Naive thymus-derived CD8-positive, alpha-beta T cell (primary cell): ENCODE results near the gene KIF7. TPM values are rescaled to one million over a fixed set of nuclear protein-coding genes. Genes with fewer than 3 reads are reported as not detected.

Experiments
- ATAC-seq, 2 donors: fragments of 150-1000 bp; cut with Tn5 transposase in 1 of 2; sonication (Bioruptor Pico), chemical (Tn5 transposase) in 1 of 2; 1 replicate in 1 of 2; 2 replicates in 1 of 2; pipeline ENCODE4 v1.10.0; 2021; ENCODE audit warnings: mild to moderate bottlenecking in 2 of 2, moderate library complexity in 2 of 2
- POLR2A ChIA-PET: fragments of 350-600 bp; sonication (Branson Sonifier 250); formaldehyde crosslinking; loops from one replicate; lab custom pipeline; 2021; ENCODE audit warnings: antibody characterized with exemption; lab: Charles Lee
- DNase-seq, 10 donors: peaks; one replicate each; pipeline versions ENCODE4 v3.0.0 to v3.0.0-alpha.2; 2020 to 2022
- H3K27ac Mint-ChIP-seq, 10 donors: one replicate each; pipeline ENCODE4 v1.8.0; 2020 to 2022; ENCODE audit warnings: mild to moderate bottlenecking in 10 of 10, mixed read lengths in 10 of 10, moderate library complexity in 4 of 10, inconsistent platforms in 1 of 10
- H3K27me3 Mint-ChIP-seq, 5 donors: one replicate each; pipeline ENCODE4 v1.8.0; 2021 to 2022; ENCODE audit warnings: mixed read lengths in 5 of 5
- H3K36me3 Mint-ChIP-seq, 3 donors: one replicate each; pipeline ENCODE4 v1.8.0; 2020 to 2022; ENCODE audit warnings: mixed read lengths in 3 of 3, mild to moderate bottlenecking in 2 of 3, inconsistent platforms in 1 of 3
- H3K4me1 Mint-ChIP-seq, 4 donors: one replicate each; pipeline ENCODE4 v1.8.0; 2021 to 2022; ENCODE audit warnings: mixed read lengths in 4 of 4
- H3K4me3 Mint-ChIP-seq, 10 donors: one replicate each; pipeline ENCODE4 v1.8.0; 2020 to 2022; ENCODE audit warnings: mild to moderate bottlenecking in 10 of 10, mixed read lengths in 10 of 10, moderate library complexity in 6 of 10, inconsistent platforms in 1 of 10
- H3K9me3 Mint-ChIP-seq, 9 donors: one replicate each; pipeline ENCODE4 v1.8.0; 2020 to 2022; ENCODE audit warnings: mixed read lengths in 9 of 9, mild to moderate bottlenecking in 3 of 9, inconsistent platforms in 1 of 9, moderate library complexity in 1 of 9
- polyA plus RNA-seq, 3 donors: library from polyadenylated mRNA; unstranded; fragments of 300-500 nt; fragmentation: Illumina TruSeq; gene quantifications; one replicate each; pipeline ENCODE4 v1.2.3, GENCODE V29; 2021
- total RNA-seq, 8 experiments: library from RNA in 2 of 8; stranded (reverse) in 2 of 8; gene quantifications; one replicate each; pipeline ENCODE4 v1.2.3 and lab custom pipeline; 2021 to 2026

Gene KIF7
- total and polyA plus RNA-seq, 5 experiments from 2014 or later, result 0.10 to 0.17 TPM; not detected in 3

DNA sequence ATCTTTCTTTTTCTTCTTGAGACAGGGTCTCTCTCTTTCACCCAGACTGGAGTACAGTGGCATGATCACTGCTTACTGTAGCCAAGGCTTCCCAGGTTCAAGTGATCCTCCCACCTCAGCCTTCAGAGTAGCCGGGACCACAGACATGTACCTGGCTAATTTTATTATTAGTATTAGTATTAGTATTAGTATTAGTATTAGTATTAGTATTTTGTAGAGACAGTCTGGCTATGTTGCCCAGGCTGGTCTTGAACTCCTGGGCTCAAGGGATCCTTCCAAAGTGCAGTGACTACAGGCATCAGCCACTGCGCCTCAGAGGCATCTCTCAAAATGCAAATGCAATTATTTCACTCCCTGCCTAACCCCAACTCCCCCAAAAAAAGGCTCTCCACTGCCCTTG is 1.7 kb downstream of the KIF7 start:
- peak overlapping the region in 2 of 10 donors; percentile 45 to 50 for H3K4me3 Mint-ChIP-seq
- H3K36me3 Mint-ChIP-seq, result no peaks in the 10 kb centered on the region
- ATAC-seq (no peak), DNase-seq (no peak)
- H3K4me1 Mint-ChIP-seq, result peaks cover 7 to 17% (median 15%) of the 10 kb centered on the region in 4 donors
- H3K27ac Mint-ChIP-seq, result no peak overlapping the region
- POLR2A ChIA-PET, result no interaction called here
- peaks cover 16 to 47% (median 28%) of the 10 kb centered on the region in 5 donors for H3K27me3 Mint-ChIP-seq
- H3K9me3 Mint-ChIP-seq, result no peaks in the 10 kb centered on the region

DNA sequence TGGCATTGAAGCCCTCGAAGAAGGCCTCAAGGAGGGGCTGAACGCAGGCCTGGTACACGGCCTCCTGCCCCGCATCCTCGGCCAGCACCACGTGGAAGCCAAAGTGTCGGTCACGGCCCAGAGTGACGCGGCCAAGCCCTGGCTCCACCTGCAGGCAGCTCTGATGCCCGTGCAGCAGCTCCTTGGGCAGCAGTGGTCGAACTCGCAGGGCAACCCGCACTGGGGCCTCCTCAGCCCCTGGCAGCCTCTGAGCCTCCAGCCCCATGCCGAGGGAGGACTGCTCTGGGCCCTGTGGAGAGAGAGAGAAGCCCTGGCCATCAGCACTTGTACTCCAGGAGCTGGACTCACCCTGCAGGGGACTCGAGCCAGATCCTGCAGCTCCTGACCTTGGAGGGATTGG is 2.6 kb downstream of the KIF7 start:
- no peaks in the 10 kb centered on the region for H3K36me3 Mint-ChIP-seq
- H3K9me3 Mint-ChIP-seq, result no peaks in the 10 kb centered on the region
- H3K4me1 Mint-ChIP-seq, result peaks cover 7 to 17% (median 15%) of the 10 kb centered on the region in 4 donors
- POLR2A ChIA-PET, result no interaction called here
- ATAC-seq (no peak), DNase-seq (no peak)
- no peak overlapping the region for H3K4me3 Mint-ChIP-seq
- H3K27ac Mint-ChIP-seq, result no peak overlapping the region
- H3K27me3 Mint-ChIP-seq, result peaks cover 15 to 47% (median 28%) of the 10 kb centered on the region in 5 donors

DNA sequence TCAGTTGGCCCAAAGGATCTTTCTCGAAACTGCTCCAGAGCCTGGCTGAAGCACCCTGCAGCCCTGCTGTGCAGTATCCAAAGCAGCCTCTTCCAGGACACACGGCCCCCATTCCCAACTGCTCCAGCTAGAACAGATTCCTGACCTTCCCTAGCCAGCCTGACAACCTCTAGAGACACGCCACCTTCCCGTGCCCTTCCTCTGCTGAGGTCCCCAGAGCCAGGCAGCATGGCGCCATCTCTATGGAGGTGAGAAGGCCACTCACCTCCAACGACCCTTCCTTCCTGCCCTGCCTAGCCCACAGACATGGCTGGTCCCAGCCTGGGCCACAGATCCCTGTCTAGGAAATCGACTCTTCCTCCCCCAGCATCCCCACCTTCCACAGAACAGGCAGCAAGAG is 3.1 kb downstream of the KIF7 start:
- POLR2A ChIA-PET, result no interaction called here
- DNase-seq, result no peak
- H3K4me1 Mint-ChIP-seq, result peaks cover 9 to 20% (median 16%) of the 10 kb centered on the region in 4 donors
- ATAC-seq, result no peak
- H3K27me3 Mint-ChIP-seq, result peaks cover 15 to 47% (median 29%) of the 10 kb centered on the region in 5 donors
- H3K9me3 Mint-ChIP-seq, result no peaks in the 10 kb centered on the region
- no peak overlapping the region for H3K27ac Mint-ChIP-seq
- H3K36me3 Mint-ChIP-seq, result no peaks in the 10 kb centered on the region
- peak overlapping the region in 1 of 10 donors; percentile 51 for H3K4me3 Mint-ChIP-seq

DNA sequence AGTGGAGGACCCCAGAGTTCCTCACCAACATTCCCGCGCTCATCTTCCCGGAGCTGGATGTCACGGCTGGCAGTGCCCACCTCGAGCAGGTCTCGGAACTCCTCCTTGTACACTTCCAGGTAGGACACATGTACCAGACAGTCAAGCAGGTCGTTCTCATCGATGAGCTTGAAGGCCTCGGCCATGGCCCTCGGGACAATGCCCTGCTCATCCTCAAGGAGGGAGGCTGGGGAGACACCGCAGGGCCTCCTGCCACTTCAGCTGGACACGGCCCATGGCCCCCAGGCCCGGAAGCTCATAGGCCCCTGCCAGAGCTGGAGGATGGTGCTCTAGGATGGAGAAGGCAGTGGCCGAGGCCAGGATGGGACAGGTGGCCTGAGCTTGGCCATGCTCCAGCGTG is 5.6 kb downstream of the KIF7 start:
- no peak for ATAC-seq
- no peaks in the 10 kb centered on the region for H3K9me3 Mint-ChIP-seq
- no peak overlapping the region for H3K27ac Mint-ChIP-seq
- H3K4me1 Mint-ChIP-seq, result peaks cover 7 to 13% (median 8%) of the 10 kb centered on the region in 4 donors
- H3K4me3 Mint-ChIP-seq, result no peak overlapping the region
- no peak for DNase-seq
- POLR2A ChIA-PET, result no interaction called here
- no peaks in the 10 kb centered on the region for H3K36me3 Mint-ChIP-seq
- peaks cover 9 to 32% (median 25%) of the 10 kb centered on the region in 5 donors for H3K27me3 Mint-ChIP-seq

DNA sequence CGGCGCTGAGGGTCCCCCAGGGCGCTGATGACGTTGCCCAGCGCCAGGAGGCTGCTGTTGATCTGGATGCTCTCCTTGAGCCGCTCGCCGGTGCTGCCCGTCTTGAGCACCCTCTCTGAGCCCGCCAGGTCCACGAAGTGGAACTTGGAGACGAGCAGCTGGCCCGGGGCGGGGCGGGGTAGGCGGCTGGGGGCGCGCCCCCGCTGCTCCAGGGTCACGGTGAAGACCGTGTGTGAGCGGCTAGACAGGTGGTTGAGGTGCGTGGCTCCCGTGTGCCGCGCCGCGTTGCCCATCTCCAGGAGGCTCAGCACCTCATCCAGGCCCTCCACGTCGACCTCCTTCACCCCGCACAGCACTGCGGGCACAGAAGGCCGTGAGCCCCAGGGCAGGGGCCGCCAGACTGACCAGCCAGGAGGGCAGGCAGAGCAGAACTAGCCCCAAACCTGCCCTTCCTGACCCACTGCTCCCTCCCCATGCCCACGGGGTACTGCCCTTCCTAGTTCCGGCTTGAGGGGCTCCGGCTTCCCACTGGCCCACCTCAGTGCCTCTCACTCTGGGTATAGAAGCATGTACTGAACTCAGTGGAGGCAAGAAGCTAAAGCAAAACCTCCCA is 6.1 kb downstream of the KIF7 start:
- Mint-ChIP-seq H3K27me3 (peaks cover 6 to 26% (median 19%) of the 10 kb centered on the region in 5 donors), H3K36me3 (no peaks in the 10 kb centered on the region), H3K27ac (no peak overlapping the region), H3K9me3 (no peaks in the 10 kb centered on the region), H3K4me1 (peaks cover 2 to 7% (median 3%) of the 10 kb centered on the region in 4 donors), H3K4me3 (no peak overlapping the region)
- ATAC-seq (no peak), DNase-seq (no peak)
- POLR2A ChIA-PET, result no interaction called here

DNA sequence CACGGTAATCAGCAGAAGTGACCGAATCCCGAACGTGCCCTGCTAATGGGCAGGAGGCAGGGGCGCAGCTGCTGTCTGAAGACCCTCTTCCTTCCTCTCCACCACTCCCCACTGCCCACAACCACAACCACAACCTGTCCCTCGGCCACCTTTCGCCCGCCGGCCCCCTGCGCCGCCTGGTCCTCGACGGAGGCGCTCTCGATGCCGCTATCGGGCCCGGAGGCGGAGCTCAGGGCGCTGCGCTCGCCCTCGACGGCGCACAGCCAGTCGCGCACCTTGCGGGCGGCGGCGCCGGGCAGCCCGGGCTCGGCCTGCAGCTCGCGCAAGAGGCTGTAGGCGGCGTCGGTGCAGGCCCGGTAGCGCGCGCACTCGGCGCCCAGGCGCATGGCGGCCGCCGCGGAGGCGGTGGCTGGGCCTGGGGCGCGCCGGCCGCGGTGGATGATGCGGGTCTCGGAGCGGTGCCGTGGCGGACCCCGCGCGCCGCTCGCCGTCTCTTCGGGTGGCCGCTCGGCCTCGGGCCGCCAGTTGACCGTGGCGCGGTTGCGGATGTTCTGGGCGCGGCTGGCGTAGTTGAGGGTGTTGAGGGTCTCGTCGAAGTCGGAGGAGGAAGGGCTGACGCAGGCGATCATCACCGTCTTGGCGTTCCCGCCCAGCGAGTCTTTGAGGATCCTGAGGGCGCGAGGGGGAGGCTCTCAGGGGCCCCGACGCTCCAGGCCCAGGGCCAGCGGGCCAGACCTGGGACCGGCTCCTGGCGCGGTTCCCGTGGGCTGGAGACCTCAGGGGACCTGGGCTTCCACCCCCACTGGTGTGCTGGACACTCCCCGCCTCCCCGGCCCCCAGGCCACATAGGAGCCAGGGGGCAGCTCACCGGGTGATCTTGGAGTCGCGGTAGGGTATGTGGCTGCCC is 6.9 kb downstream of the KIF7 start:
- H3K27ac Mint-ChIP-seq, result no peak overlapping the region
- H3K4me3 Mint-ChIP-seq, result peak overlapping the region in 1 of 10 donors; percentile 20
- peaks cover 2 to 5% (median 3%) of the 10 kb centered on the region in 4 donors for H3K4me1 Mint-ChIP-seq
- no peaks in the 10 kb centered on the region for H3K36me3 Mint-ChIP-seq
- ATAC-seq (no peak), DNase-seq (no peak)
- H3K9me3 Mint-ChIP-seq, result no peaks in the 10 kb centered on the region
- POLR2A ChIA-PET, result no interaction called here
- peaks cover 4 to 19% (median 12%) of the 10 kb centered on the region in 5 donors for H3K27me3 Mint-ChIP-seq

DNA sequence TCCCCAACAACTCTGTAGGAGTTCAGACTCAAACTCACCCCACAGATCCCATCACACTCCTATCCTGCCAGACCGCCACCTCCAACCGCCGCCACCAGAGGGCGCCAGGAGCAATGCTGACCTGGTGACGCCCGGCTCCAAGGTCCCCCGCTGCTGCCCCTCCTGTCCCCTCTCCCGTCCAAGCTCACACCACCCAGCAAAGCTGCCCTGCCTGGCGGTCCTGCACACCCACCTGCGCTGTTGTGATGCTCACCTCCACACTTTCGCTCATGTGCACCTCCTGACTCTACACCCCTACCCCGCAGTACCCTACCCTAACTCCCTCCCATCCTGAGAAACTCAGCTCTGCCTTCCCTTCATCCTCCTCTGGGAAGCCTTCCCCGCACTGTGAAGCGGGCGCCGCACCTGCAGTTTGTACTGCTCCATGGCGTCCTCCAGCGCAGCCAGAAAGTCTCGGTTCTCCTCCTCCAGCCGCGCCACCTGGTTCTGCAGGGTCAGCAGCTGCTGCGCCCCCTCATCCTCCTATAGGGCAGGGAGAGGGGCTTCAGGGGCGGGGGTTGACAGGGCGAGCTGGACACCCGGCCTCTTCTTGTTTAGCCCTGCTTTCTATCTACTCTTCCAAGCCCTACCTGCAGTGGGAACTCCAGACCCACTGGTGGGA is 7.9 kb downstream of the KIF7 start:
- POLR2A ChIA-PET, result no interaction called here
- Mint-ChIP-seq H3K4me3 (no peak overlapping the region), H3K27ac (peak overlapping the region in 1 of 10 donors; percentile 29), H3K27me3 (peaks cover 0 to 10% (median 6%) of the 10 kb centered on the region in 5 donors), H3K9me3 (no peaks in the 10 kb centered on the region), H3K4me1 (peaks cover 0 to 5% (median 3%) of the 10 kb centered on the region in 4 donors), H3K36me3 (no peaks in the 10 kb centered on the region)
- ATAC-seq (no peak), DNase-seq (peak in 8 of 10 donors; percentile 23 to 48 (median 34))

DNA sequence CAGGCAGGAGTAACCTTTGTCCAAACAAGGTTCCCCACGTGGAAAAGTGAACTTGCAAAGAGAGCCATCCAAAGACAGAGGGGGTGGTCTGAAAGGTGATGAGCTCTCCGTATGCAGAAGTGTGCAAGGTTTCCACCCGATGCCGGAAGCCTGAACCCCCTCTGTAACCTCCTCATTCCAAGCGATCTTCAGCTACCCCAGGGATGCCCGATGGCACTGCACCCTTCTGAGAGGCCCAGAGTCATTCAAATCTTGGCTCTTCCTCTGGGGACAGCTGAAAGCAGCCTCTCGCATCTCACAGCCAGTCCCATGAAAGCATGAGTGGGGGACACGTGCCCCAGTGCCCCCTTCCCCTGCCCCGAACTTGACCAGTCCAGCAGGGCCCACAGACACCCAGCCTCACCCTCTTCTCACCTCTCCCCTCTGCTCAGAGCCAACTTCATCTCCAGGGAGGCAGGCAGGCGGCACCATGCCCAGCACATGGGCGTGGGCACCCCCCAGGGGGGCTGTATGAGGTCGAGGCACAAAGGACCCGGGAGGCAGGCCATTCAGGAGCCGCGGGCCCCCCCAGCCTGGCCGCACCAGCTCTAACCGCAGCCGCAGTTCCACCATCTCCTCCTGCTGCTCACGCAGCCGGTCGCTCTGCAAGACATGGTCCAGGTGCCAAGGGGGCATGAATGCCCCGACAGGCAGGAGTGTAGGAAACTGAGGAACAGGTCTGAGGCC is 8.7 kb downstream of the KIF7 start:
- DNase-seq, result no peak
- POLR2A ChIA-PET, result no interaction called here
- Mint-ChIP-seq H3K9me3 (no peaks in the 10 kb centered on the region), H3K36me3 (no peaks in the 10 kb centered on the region), H3K27ac (no peak overlapping the region), H3K4me1 (peaks cover 0 to 5% (median 3%) of the 10 kb centered on the region in 4 donors), H3K27me3 (peaks cover 0 to 3% (median 0%) of the 10 kb centered on the region in 5 donors), H3K4me3 (no peak overlapping the region)
- no peak for ATAC-seq

DNA sequence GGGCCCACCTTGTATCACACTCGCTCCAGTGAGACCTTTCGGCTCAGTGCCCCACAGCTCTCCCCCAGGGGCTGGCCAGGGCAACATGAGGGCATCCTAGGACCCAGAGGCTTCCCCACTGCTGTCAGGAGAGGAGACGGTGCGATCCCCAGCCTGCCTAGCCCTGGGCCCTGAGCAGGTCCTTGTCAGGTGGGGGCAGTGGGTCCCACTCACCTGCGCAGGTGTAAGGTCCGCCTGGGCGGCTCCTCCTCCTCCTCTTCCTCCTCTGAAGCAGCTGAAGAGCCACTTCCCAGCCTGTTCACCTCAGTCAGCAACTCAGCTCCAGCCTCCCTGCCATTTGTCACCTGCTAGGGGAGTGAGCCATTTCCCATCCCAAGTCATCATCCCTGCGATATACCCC is 9.6 kb downstream of the KIF7 start:
- POLR2A ChIA-PET, result no interaction called here
- DNase-seq (no peak), ATAC-seq (no peak)
- Mint-ChIP-seq H3K27ac (no peak overlapping the region), H3K4me1 (peaks cover 0 to 5% (median 3%) of the 10 kb centered on the region in 4 donors), H3K4me3 (no peak overlapping the region), H3K27me3 (peaks cover 0 to 3% (median 0%) of the 10 kb centered on the region in 5 donors), H3K36me3 (no peaks in the 10 kb centered on the region), H3K9me3 (no peaks in the 10 kb centered on the region)

DNA sequence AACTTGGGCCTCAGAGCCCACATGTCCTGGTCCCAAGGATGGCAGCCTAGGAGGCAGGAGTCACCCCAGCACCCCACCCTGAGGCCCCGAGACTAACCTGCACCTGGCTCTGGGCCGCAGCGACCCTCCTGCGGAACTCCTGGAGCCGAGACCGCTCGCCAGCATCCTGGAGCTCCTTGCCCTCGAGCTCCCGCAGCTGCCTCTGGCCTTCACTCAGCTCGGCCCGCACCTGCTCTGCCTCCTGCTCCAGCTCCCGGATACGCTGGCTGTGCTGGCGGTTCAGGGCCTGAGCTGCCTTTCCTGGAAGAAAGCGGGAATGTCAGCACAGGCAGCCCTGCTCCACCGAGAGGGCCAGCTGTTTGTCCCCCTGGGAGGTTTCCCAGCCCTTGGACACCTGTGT is 13.2 kb downstream of the KIF7 start:
- Mint-ChIP-seq H3K36me3 (no peaks in the 10 kb centered on the region), H3K4me1 (peaks cover 0 to 2% (median under 1%) of the 10 kb centered on the region in 4 donors), H3K27me3 (peaks cover 0 to under 1% (median 0%) of the 10 kb centered on the region in 5 donors), H3K27ac (no peak overlapping the region), H3K9me3 (no peaks in the 10 kb centered on the region), H3K4me3 (no peak overlapping the region)
- no peak for ATAC-seq
- POLR2A ChIA-PET, result no interaction called here
- DNase-seq, result no peak

DNA sequence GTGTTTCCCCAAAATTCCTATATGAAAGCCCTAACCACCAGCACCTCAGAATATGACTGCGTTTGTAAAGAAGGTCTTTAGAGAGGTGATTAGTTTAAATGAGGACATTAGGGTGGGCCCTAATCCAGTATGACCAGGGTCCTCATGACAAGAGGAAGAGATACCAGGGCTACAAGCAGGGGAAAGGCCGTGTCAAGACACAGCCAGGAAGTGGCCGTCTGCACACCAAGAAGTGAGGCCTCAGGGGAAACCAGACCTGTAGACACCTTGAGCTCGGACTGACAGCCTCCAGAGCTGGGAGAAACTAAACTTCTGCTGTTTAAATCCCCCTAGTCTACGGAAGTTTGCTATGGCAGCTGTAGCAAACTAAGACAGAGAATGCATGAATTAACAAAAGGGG is 14.2 kb downstream of the KIF7 start:
- no peak for ATAC-seq

DNA sequence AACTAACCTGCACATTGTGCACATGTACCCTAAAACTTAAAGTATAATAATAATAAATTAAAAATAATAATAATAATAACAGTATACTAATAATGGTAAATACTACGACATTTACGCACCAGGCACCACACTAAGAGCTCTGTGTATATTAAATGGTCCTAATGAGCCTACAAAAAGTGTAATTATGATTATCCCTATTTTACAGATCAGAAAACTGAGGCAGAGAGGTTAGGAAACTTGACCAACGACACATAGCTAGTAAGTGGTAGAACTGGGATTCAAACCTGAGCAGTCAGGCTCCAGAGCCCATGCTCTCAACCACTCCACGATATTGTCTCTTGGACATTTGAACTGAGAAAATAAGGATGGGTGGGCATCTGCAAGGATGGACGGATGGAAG is 15.0 kb downstream of the KIF7 start:
- H3K36me3 Mint-ChIP-seq, result no peaks in the 10 kb centered on the region
- DNase-seq (no peak), ATAC-seq (no peak)
- H3K4me1 Mint-ChIP-seq, result no peaks in the 10 kb centered on the region
- no peak overlapping the region for H3K27ac Mint-ChIP-seq
- H3K4me3 Mint-ChIP-seq, result no peak overlapping the region
- POLR2A ChIA-PET, result no interaction called here
- peaks cover 0 to 2% (median 0%) of the 10 kb centered on the region in 9 donors for H3K9me3 Mint-ChIP-seq
- no peaks in the 10 kb centered on the region for H3K27me3 Mint-ChIP-seq

More for the DNA sequence above, 14.2 kb downstream of the KIF7 start:
- Mint-ChIP-seq H3K36me3 (no peaks in the 10 kb centered on the region), H3K4me3 (no peak overlapping the region), H3K9me3 (no peaks in the 10 kb centered on the region), H3K4me1 (no peaks in the 10 kb centered on the region), H3K27me3 (no peaks in the 10 kb centered on the region), H3K27ac (no peak overlapping the region)
- no peak for DNase-seq
- POLR2A ChIA-PET, result no interaction called here
